ENCODE measurements around the gene HDAC4.

HDAC4 gene

DNA sequence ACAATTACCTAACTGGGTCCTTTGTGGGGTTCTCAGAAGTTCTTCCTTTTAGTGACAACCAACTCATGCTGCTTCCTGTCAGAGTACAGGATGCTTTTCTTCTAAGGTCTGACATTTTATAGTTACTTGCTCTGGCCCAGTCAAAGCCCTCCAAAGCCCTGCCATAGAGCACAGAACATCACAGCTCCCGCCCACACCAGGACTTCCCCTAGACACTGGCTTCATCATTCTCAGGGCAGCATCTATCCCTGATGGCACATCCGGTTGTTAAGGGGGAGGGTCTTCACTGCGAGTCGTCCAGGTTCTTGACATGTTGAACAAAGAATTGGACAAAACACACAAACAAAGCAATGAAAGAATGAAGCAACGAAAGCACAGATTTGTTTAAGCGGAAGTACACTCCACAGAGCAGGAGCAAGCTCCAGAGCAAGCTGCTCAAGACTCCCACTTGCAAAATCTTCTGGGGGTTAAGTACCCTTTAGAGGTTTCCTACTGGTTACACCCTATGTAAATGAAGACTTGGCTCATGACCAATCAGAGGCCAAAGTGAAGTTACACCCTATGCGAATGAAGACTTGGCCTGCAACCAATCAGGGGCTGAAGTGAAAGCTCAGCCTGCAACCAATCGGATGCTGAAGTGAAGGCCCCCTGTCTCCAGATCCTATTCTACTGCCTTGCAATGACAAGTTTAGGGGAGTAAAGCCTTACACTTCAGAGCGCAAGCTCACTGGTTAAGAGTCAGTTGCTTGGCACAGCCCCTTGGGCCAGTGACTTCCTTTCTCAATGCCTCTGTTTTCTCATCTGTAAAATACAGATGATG is 79.0 kb downstream of the HDAC4 start:
- TF ChIP-seq ZNF792 (tag by site-specific recombination; IDR thresholded peaks at IDR 0.05) (no peak), ZNF488 (tag by site-specific recombination; IDR thresholded peaks at IDR 0.05) (no peak), ZNF521 (tag by site-specific recombination; IDR thresholded peaks at IDR 0.05) (no peak), ZNF23 (tag by site-specific recombination; IDR thresholded peaks at IDR 0.05; ENCODE audit: borderline replicate concordance) (no peak), SCRT2 (tag by site-specific recombination; IDR thresholded peaks at IDR 0.05) (no peak), KLF1 (tag by site-specific recombination; IDR thresholded peaks at IDR 0.05) (no peak), ZSCAN16 (tag by site-specific recombination; IDR thresholded peaks at IDR 0.05) (no peak), ATF2 (tag by site-specific recombination; IDR thresholded peaks at IDR 0.05; ENCODE audit: low read depth) (no peak), ZNF211 (tag by site-specific recombination; IDR thresholded peaks at IDR 0.05; ENCODE audit: low read depth) (no peak), ZNF510 (tag by site-specific recombination; IDR thresholded peaks at IDR 0.05; ENCODE audit: insufficient replicate concordance) (no peak), KLF16 (tag by site-specific recombination; IDR thresholded peaks at IDR 0.05) (no peak), ZNF155 (tag by site-specific recombination; IDR thresholded peaks at IDR 0.05) (no peak), MEIS1 (CRISPR knock-in tag; IDR thresholded peaks at IDR 0.05; ENCODE audit: borderline replicate concordance) (no peak), ZNF341 (tag by site-specific recombination; IDR thresholded peaks at IDR 0.05; ENCODE audit: low read depth) (no peak)
- TF ChIP-seq, protein P1, sequence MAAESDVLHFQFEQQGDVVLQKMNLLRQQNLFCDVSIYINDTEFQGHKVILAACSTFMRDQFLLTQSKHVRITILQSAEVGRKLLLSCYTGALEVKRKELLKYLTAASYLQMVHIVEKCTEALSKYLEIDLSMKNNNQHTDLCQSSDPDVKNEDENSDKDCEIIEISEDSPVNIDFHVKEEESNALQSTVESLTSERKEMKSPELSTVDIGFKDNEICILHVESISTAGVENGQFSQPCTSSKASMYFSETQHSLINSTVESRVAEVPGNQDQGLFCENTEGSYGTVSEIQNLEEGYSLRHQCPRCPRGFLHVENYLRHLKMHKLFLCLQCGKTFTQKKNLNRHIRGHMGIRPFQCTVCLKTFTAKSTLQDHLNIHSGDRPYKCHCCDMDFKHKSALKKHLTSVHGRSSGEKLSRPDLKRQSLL (tag by site-specific recombination; IDR thresholded peaks at IDR 0.05): no peak
- TF ChIP-seq, protein P2, sequence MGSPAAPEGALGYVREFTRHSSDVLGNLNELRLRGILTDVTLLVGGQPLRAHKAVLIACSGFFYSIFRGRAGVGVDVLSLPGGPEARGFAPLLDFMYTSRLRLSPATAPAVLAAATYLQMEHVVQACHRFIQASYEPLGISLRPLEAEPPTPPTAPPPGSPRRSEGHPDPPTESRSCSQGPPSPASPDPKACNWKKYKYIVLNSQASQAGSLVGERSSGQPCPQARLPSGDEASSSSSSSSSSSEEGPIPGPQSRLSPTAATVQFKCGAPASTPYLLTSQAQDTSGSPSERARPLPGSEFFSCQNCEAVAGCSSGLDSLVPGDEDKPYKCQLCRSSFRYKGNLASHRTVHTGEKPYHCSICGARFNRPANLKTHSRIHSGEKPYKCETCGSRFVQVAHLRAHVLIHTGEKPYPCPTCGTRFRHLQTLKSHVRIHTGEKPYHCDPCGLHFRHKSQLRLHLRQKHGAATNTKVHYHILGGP (tag by site-specific recombination; IDR thresholded peaks at IDR 0.05): no peak
- TF ChIP-seq, protein P3, sequence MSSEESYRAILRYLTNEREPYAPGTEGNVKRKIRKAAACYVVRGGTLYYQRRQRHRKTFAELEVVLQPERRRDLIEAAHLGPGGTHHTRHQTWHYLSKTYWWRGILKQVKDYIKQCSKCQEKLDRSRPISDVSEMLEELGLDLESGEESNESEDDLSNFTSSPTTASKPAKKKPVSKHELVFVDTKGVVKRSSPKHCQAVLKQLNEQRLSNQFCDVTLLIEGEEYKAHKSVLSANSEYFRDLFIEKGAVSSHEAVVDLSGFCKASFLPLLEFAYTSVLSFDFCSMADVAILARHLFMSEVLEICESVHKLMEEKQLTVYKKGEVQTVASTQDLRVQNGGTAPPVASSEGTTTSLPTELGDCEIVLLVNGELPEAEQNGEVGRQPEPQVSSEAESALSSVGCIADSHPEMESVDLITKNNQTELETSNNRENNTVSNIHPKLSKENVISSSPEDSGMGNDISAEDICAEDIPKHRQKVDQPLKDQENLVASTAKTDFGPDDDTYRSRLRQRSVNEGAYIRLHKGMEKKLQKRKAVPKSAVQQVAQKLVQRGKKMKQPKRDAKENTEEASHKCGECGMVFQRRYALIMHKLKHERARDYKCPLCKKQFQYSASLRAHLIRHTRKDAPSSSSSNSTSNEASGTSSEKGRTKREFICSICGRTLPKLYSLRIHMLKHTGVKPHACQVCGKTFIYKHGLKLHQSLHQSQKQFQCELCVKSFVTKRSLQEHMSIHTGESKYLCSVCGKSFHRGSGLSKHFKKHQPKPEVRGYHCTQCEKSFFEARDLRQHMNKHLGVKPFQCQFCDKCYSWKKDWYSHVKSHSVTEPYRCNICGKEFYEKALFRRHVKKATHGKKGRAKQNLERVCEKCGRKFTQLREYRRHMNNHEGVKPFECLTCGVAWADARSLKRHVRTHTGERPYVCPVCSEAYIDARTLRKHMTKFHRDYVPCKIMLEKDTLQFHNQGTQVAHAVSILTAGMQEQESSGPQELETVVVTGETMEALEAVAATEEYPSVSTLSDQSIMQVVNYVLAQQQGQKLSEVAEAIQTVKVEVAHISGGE (tag by site-specific recombination; conservative IDR thresholded peaks at IDR 0.05; ENCODE audit: low read depth): no peak
- no peaks in the 10 kb centered on the region for H3K9me3 ChIP-seq (ENCODE audit: control insufficient read depth, insufficient read depth, low read depth, low read length)
- H3K27ac ChIP-seq (ENCODE audit: extremely low read depth, low read depth, low read length): no peak overlapping the region
- CTCF ChIA-PET: no interaction called here
- H3K4me3 ChIP-seq (ENCODE audit: low read depth, low read length): no peak overlapping the region
- POLR2A ChIA-PET: no interaction called here
- H3K4me1 ChIP-seq (ENCODE audit: control insufficient read depth, insufficient read depth, low read length): peaks cover 10% of the 10 kb centered on the region
- H3K36me3 ChIP-seq (ENCODE audit: control insufficient read depth in 2 of 2, insufficient read depth in 1 of 2, low read length in 2 of 2): no peaks in the 10 kb centered on the region; a peak in 1 of 3 replicates
